ENCODE data around the gene GBA2. TPM values are rescaled to one million over a fixed set of nuclear protein-coding genes. Genes with fewer than 3 reads are reported as not detected.

Gene GBA2
- total RNA-seq, 1 donor from 2014 or later, result 53.7 TPM

DNA sequence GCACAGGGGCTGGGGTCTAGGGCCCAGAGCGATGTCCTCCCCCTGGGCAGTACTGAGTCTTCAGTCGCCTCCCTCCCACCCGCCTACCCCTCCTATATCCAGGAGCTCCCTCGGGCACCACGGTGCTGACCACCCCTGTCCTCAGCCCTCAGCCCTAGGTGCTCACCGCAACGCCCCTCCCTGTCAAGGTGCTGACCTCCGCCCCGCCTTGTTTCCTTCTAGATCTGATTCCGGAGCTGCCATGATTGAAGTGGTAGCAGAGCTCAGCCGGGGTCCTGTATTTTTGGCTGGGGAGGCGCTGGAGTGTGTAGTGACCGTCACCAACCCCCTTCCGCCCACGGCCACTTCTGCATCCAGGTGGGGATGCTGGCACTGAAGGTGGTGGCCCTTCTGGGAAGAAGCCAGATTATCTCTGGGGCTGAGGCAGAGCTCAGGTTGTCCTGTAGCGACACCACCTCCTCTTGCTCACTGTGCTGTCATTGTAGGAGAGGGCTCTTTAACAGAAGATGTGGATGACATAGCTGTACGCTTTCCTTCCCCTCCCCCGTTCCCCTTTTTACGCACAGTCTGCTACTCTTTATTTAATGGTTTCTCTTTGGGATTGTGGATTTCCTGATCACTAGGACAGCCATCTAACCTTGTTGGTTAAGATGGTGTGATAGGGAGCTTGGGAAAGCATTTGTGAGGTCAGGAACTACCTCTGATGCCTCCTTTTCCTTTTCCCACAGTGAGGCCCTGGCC is 657 bp upstream of the GBA2 start:
- Histone ChIP-seq H3K36me3 (ENCODE audit: control insufficient read depth, insufficient read depth, low read length) (peaks cover 3% of the 10 kb centered on the region), H3K4me3 (ENCODE audit: low read depth, low read length) (peak overlapping the region; percentile 83), H3K27me3 (ENCODE audit: control insufficient read depth, insufficient read depth, low read length) (no peaks in the 10 kb centered on the region)
- no peak for DNase-seq (ENCODE audit: low read depth)
- TF ChIP-seq, protein P1, sequence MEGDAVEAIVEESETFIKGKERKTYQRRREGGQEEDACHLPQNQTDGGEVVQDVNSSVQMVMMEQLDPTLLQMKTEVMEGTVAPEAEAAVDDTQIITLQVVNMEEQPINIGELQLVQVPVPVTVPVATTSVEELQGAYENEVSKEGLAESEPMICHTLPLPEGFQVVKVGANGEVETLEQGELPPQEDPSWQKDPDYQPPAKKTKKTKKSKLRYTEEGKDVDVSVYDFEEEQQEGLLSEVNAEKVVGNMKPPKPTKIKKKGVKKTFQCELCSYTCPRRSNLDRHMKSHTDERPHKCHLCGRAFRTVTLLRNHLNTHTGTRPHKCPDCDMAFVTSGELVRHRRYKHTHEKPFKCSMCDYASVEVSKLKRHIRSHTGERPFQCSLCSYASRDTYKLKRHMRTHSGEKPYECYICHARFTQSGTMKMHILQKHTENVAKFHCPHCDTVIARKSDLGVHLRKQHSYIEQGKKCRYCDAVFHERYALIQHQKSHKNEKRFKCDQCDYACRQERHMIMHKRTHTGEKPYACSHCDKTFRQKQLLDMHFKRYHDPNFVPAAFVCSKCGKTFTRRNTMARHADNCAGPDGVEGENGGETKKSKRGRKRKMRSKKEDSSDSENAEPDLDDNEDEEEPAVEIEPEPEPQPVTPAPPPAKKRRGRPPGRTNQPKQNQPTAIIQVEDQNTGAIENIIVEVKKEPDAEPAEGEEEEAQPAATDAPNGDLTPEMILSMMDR (IDR thresholded peaks at IDR 0.05; ENCODE audit: insufficient read depth, low read length, poor library complexity, severe bottlenecking), result no peak

DNA sequence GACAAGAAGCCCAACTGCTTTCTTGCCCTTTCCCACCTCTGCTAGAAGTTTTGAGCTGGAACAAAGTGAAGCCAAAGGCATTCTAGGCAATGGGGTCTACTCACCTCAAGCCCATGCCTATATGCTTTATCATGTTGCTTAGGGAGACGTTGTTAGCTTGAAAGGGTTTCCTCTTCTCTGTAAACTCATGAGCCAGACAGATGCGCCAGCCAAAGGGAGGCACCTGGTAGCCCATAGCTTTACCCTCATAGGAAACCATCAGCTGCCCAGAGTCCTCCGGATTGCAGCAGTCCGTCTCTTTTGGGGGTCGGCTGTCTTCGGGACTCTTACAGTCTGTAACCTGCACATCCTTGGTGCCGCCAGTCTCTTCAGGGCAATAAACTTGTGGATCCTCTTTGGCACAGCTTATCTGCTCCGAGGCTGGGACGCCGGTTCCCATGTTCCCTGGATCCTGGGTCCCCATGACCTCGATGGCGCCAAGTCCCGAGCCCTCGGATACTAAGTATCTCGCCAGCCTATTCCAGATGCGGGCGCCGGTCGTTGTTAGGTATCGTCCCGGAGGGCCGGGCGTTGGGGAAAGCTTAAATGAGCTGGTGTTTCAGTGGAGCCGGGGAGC is 678 bp downstream of the GBA2 start:
- TF ChIP-seq, protein P1 (IDR thresholded peaks at IDR 0.05; ENCODE audit: insufficient read depth, low read length, poor library complexity, severe bottlenecking), result no peak
- Histone ChIP-seq H3K27me3 (ENCODE audit: control insufficient read depth, insufficient read depth, low read length) (no peaks in the 10 kb centered on the region), H3K4me3 (ENCODE audit: low read depth, low read length) (peak overlapping the region; percentile 83), H3K36me3 (ENCODE audit: control insufficient read depth, insufficient read depth, low read length) (peaks cover 3% of the 10 kb centered on the region)
- no peak for DNase-seq (ENCODE audit: low read depth)

DNA sequence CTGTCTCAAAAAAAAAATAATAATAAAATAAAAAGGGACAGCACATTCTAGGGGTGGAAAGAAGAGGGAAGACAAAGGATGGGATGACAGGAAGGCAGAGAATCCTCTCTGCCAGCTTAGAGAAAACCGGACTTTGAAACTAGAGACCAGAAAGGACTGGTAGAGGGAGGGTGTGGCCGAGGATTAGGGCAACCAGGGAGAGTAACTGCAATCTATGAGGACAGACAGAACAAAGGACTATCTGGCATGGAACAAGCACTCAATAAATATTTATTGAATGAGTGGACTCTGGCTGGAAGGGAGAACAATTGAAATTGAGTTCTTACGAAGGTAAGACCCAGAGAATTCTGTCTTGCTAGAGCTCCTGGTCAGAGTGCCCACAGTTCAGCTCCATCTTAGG is 2.4 kb downstream of the GBA2 start:
- DNase-seq (ENCODE audit: low read depth), result no peak
- Histone ChIP-seq H3K36me3 (ENCODE audit: control insufficient read depth, insufficient read depth, low read length) (no peaks in the 10 kb centered on the region), H3K27me3 (ENCODE audit: control insufficient read depth, insufficient read depth, low read length) (no peaks in the 10 kb centered on the region), H3K4me3 (ENCODE audit: low read depth, low read length) (peak overlapping the region; percentile 83)
- TF ChIP-seq, protein P1 (IDR thresholded peaks at IDR 0.05; ENCODE audit: insufficient read depth, low read length, poor library complexity, severe bottlenecking), result no peak

DNA sequence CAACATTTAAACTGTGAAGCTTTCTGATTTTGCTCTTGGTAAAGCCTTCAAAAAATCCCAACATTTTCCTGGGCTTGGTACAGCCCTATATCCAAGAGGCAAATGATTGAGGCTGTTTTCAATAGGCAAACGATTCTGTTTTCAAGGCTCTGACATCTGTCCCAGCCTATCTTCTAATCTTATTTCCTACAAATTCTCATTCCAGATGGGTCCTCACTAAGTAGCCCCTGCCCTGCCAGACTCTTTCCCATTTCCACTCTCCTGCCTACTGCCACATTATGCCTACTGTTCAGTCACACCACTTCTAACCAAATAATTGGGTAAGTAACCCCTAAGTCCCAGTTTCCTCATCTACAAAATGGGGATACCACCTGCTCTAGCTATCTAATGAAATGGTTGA is 3.5 kb downstream of the GBA2 start:
- H3K27me3 ChIP-seq (ENCODE audit: control insufficient read depth, insufficient read depth, low read length), result no peaks in the 10 kb centered on the region
- no peak overlapping the region for H3K4me3 ChIP-seq (ENCODE audit: low read depth, low read length)
- no peaks in the 10 kb centered on the region for H3K36me3 ChIP-seq (ENCODE audit: control insufficient read depth, insufficient read depth, low read length)
- no peak for DNase-seq (ENCODE audit: low read depth)
- TF ChIP-seq, protein P1 (IDR thresholded peaks at IDR 0.05; ENCODE audit: insufficient read depth, low read length, poor library complexity, severe bottlenecking), result no peak

DNA sequence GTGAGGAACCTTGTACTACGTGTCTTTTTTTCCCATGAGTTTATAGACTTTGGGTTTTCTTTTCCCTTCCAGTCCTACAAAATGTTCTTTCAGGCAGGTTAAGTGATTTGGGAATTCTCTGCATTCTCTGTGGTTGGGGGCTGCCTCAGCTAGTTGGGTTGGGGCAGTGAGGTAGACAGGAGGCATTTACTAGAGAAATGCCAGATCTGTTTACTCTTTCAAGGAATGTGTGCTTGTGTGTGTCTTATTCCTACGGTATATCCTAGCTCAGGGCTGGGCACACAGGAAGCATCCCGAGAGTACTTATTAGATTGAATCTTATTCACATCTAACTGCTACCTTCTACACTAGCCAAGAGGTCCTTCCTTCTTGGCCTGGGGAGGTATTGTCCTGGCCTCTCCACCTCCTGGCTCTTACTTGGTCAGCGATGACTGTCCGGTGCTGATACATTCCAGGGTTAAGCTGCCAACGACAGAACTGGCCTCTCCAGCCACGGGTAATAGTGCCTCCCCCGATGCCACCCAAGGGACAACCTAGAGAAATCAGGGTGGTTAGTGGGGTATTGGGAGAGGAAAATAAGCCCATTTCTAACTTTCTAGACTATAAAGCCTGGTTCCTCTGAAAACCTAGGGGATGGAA is 5.0 kb downstream of the GBA2 start:
- no peak for DNase-seq (ENCODE audit: low read depth)
- TF ChIP-seq, protein P1 (IDR thresholded peaks at IDR 0.05; ENCODE audit: insufficient read depth, low read length, poor library complexity, severe bottlenecking), result no peak
- no peaks in the 10 kb centered on the region for H3K27me3 ChIP-seq (ENCODE audit: control insufficient read depth, insufficient read depth, low read length)
- H3K36me3 ChIP-seq (ENCODE audit: control insufficient read depth, insufficient read depth, low read length), result no peaks in the 10 kb centered on the region
- no peak overlapping the region for H3K4me3 ChIP-seq (ENCODE audit: low read depth, low read length)
